ENCODE measurements around the gene LAMTOR2.

GRCh38 chr1:156104065-156104810 is 49.7 kb downstream of the LAMTOR2 start:
- TF ChIP-seq, protein P1, sequence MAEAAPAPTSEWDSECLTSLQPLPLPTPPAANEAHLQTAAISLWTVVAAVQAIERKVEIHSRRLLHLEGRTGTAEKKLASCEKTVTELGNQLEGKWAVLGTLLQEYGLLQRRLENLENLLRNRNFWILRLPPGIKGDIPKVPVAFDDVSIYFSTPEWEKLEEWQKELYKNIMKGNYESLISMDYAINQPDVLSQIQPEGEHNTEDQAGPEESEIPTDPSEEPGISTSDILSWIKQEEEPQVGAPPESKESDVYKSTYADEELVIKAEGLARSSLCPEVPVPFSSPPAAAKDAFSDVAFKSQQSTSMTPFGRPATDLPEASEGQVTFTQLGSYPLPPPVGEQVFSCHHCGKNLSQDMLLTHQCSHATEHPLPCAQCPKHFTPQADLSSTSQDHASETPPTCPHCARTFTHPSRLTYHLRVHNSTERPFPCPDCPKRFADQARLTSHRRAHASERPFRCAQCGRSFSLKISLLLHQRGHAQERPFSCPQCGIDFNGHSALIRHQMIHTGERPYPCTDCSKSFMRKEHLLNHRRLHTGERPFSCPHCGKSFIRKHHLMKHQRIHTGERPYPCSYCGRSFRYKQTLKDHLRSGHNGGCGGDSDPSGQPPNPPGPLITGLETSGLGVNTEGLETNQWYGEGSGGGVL (CRISPR knock-in tag; IDR thresholded peaks at IDR 0.05) = no peak
- TF ChIP-seq POLR2A (conservative IDR thresholded peaks at IDR 0.05) (no peak), RAD51 (IDR thresholded peaks at IDR 0.05; ENCODE audit: borderline replicate concordance, low read depth) (no peak), SAP30 (IDR thresholded peaks at IDR 0.05; ENCODE audit: borderline replicate concordance, insufficient read depth, low read depth, low read length, poor library complexity, severe bottlenecking) (no peak), CBX3 (IDR thresholded peaks at IDR 0.05; ENCODE audit: borderline replicate concordance in 1 of 2, low read length in 2 of 2) (no peak), FOSL1 (tag; conservative IDR thresholded peaks at IDR 0.05) (no peak), FOXJ3 (CRISPR knock-in tag; IDR thresholded peaks at IDR 0.05) (no peak), CEBPB (tag; IDR thresholded peaks at IDR 0.05) (no peak), BHLHE40 (IDR thresholded peaks at IDR 0.05; ENCODE audit: low read length) (no peak), CBFA2T2 (conservative IDR thresholded peaks at IDR 0.05) (no peak), CCAR2 (IDR thresholded peaks at IDR 0.05; ENCODE audit: low read depth, low read length) (no peak), YY1 (IDR thresholded peaks at IDR 0.05; ENCODE audit: borderline replicate concordance in 1 of 3, control insufficient read depth in 1 of 3, extremely low read depth in 1 of 3, insufficient read depth in 3 of 3, insufficient read length in 1 of 3, insufficient replicate concordance in 2 of 3, low read depth in 1 of 3, low read length in 2 of 3) (no peak)
- TF ChIP-seq, protein P2, sequence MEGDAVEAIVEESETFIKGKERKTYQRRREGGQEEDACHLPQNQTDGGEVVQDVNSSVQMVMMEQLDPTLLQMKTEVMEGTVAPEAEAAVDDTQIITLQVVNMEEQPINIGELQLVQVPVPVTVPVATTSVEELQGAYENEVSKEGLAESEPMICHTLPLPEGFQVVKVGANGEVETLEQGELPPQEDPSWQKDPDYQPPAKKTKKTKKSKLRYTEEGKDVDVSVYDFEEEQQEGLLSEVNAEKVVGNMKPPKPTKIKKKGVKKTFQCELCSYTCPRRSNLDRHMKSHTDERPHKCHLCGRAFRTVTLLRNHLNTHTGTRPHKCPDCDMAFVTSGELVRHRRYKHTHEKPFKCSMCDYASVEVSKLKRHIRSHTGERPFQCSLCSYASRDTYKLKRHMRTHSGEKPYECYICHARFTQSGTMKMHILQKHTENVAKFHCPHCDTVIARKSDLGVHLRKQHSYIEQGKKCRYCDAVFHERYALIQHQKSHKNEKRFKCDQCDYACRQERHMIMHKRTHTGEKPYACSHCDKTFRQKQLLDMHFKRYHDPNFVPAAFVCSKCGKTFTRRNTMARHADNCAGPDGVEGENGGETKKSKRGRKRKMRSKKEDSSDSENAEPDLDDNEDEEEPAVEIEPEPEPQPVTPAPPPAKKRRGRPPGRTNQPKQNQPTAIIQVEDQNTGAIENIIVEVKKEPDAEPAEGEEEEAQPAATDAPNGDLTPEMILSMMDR (IDR thresholded peaks at IDR 0.05 in 2 of 3, conservative IDR thresholded peaks at IDR 0.05 in 1 of 3; ENCODE audit: insufficient read depth in 2 of 3, low read depth in 1 of 3, low read length in 3 of 3) = no peak
- TF ChIP-seq, protein P3, sequence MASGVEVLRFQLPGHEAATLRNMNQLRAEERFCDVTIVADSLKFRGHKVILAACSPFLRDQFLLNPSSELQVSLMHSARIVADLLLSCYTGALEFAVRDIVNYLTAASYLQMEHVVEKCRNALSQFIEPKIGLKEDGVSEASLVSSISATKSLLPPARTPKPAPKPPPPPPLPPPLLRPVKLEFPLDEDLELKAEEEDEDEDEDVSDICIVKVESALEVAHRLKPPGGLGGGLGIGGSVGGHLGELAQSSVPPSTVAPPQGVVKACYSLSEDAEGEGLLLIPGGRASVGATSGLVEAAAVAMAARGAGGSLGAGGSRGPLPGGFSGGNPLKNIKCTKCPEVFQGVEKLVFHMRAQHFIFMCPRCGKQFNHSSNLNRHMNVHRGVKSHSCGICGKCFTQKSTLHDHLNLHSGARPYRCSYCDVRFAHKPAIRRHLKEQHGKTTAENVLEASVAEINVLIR (CRISPR knock-in tag; IDR thresholded peaks at IDR 0.05) = no peak
